GM23338 (cell line): Measurements from ENCODE around the gene PASK.
"Not testable (repeated sequence)": the region's sequence is repeated elsewhere in the genome, so short reads cannot be mapped to it uniquely, and the experiment has no call there.

Source experiments
- CREB1 ChIP-seq: fragments of 250-450 bp; sonication (Bioruptor Pico); IDR thresholded peaks from 2 replicates; pipeline ENCODE4 v1.5.0; 2020; ENCODE audit warnings: low read depth, mild to moderate bottlenecking, moderate library complexity
- CTCF ChIP-seq, 2 experiments: fragments of 200-600 bp in 1 of 2; sonication (generic) in 1 of 2; conservative IDR thresholded peaks; 2 replicates each; pipeline versions ENCODE4 v1.5.1 to v1.6.1; 2016 to 2017; ENCODE audit warnings: antibody characterized with exemption in 2 of 2, low read depth in 2 of 2, mild to moderate bottlenecking in 2 of 2, moderate library complexity in 1 of 2
- ETS1 ChIP-seq: IDR thresholded peaks from 2 replicates; pipeline ENCODE4 v1.6.1; 2016; ENCODE audit warnings: antibody characterized with exemption
- EZH2 ChIP-seq: fragments of 200-600 bp; sonication (generic); IDR thresholded peaks from one replicate; pipeline ENCODE4 v1.8.0; 2017; ENCODE audit warnings: antibody characterized with exemption, mild to moderate bottlenecking, low read depth; ENCODE audit not compliant: unreplicated experiment
- EZH2phosphoT487 ChIP-seq: fragments of 200-600 bp; sonication (generic); IDR thresholded peaks from one replicate; pipeline ENCODE4 v1.8.1; 2018; ENCODE audit warnings: antibody characterized with exemption; ENCODE audit not compliant: unreplicated experiment
- JUNB ChIP-seq: IDR thresholded peaks from one replicate; pipeline ENCODE4 v1.6.1; 2016; ENCODE audit warnings: antibody characterized with exemption; ENCODE audit not compliant: unreplicated experiment
- NANOG ChIP-seq: IDR thresholded peaks from 2 replicates; pipeline ENCODE4 v1.6.1; 2016; ENCODE audit warnings: antibody characterized with exemption, borderline replicate concordance
- POLR2AphosphoS5 ChIP-seq: IDR thresholded peaks from 2 replicates; pipeline ENCODE4 v1.6.1; 2016; ENCODE audit warnings: antibody characterized with exemption, low read depth
- REST ChIP-seq: IDR thresholded peaks from one replicate; pipeline ENCODE4 v1.6.1; 2018; ENCODE audit warnings: antibody characterized with exemption; ENCODE audit not compliant: unreplicated experiment
- STAT1 ChIP-seq: IDR thresholded peaks from one replicate; pipeline ENCODE4 v1.6.1; 2016; ENCODE audit warnings: antibody characterized with exemption; ENCODE audit not compliant: unreplicated experiment
- ZNF114 ChIP-seq: fragments of 250-450 bp; sonication (Bioruptor Pico); IDR thresholded peaks from 2 replicates; pipeline ENCODE4 v1.5.0; 2020; ENCODE audit warnings: mild to moderate bottlenecking, moderate library complexity
- ZNF331 ChIP-seq: fragments of 250-450 bp; sonication (Bioruptor Pico); IDR thresholded peaks from 2 replicates; pipeline ENCODE4 v1.5.0; 2020; ENCODE audit warnings: low read depth, mild to moderate bottlenecking, moderate library complexity
- ZNF462 ChIP-seq: fragments of 250-450 bp; sonication (Bioruptor Pico); IDR thresholded peaks from 2 replicates; pipeline ENCODE4 v1.5.0; 2020; ENCODE audit warnings: mild to moderate bottlenecking, moderate library complexity

GRCh38 chr2:241197246-241197645 is 48.0 kb upstream of the PASK start:
- not testable (repeated sequence) for TF ChIP-seq REST; CTCF (conservative IDR thresholded peaks at IDR 0.05; ENCODE audit: low read depth in 2 of 2); CREB1 (CRISPR knock-in tag); JUNB; POLR2AphosphoS5; EZH2; STAT1; NANOG; EZH2phosphoT487; ZNF331 (CRISPR knock-in tag); ZNF114 (CRISPR knock-in tag); ETS1; ZNF462 (CRISPR knock-in tag)
